Ishikawa (cell line): ENCODE results near the gene LHX1.

Source experiments
- CEBPB ChIP-seq: IDR thresholded peaks from 2 replicates; pipeline ENCODE4 v1.6.1; 2012
- CREB1 ChIP-seq: IDR thresholded peaks from 2 replicates; pipeline ENCODE4 v1.6.1; 2012; ENCODE audit warnings: low read depth
- EGR1 ChIP-seq: IDR thresholded peaks from 2 replicates; pipeline ENCODE4 v1.6.1; 2012
- EP300 ChIP-seq: IDR thresholded peaks from 2 replicates; pipeline ENCODE4 v1.6.1; 2012; ENCODE audit warnings: borderline replicate concordance
- FOXM1 ChIP-seq: IDR thresholded peaks from 2 replicates; pipeline ENCODE4 v1.6.1; 2012; ENCODE audit warnings: low read depth, borderline replicate concordance
- MAX ChIP-seq: IDR thresholded peaks from 2 replicates; pipeline ENCODE4 v1.6.1; 2012
- NFIC ChIP-seq: IDR thresholded peaks from 2 replicates; pipeline ENCODE4 v1.6.1; 2012
- RAD21 ChIP-seq: IDR thresholded peaks from 2 replicates; pipeline ENCODE4 v1.6.1; 2012; ENCODE audit warnings: low read depth
- REST ChIP-seq: IDR thresholded peaks from 2 replicates; pipeline ENCODE4 v1.6.1; 2012; ENCODE audit warnings: low read depth, mild to moderate bottlenecking
- TAF1 ChIP-seq: IDR thresholded peaks from 2 replicates; pipeline ENCODE4 v1.6.1; 2012; ENCODE audit warnings: low read depth, mild to moderate bottlenecking
- TCF12 ChIP-seq: IDR thresholded peaks from 2 replicates; pipeline ENCODE4 v1.6.1; 2012; ENCODE audit warnings: low read depth
- TEAD4 ChIP-seq: IDR thresholded peaks from 2 replicates; pipeline ENCODE4 v1.6.1; 2012
- USF1 ChIP-seq: IDR thresholded peaks from 2 replicates; pipeline ENCODE4 v1.6.1; 2012
- YY1 ChIP-seq: IDR thresholded peaks from 2 replicates; pipeline ENCODE4 v1.6.1; 2012; ENCODE audit warnings: low read depth
- ZBTB7A ChIP-seq: IDR thresholded peaks from 2 replicates; pipeline ENCODE4 v1.6.1; 2012; ENCODE audit warnings: low read depth

Gene LHX1

GRCh38 chr17:36937001-36937958 lies at the start of gene LHX1:
Gene LHX1, plus strand, starts transcription at chr17:36937475. Its CDS starts 723 bp downstream, at chr17:36938198.
- TF ChIP-seq TEAD4 (no peak), EGR1 (no peak), USF1 (no peak), ZBTB7A (no peak), FOXM1 (no peak), REST (no peak), TCF12 (no peak), YY1 (no peak), CREB1 (no peak), RAD21 (no peak), NFIC (no peak), CEBPB (no peak), MAX (no peak), EP300 (no peak), TAF1 (no peak)

- no peak for TF ChIP-seq CEBPB
- TF ChIP-seq TCF12: no peak
- TF ChIP-seq RAD21: no peak
- TF ChIP-seq TAF1: no peak
- TF ChIP-seq ZBTB7A: no peak
- no peak for TF ChIP-seq REST
- TF ChIP-seq NFIC: no peak
- TF ChIP-seq USF1: no peak
- TF ChIP-seq EP300: no peak
- no peak for TF ChIP-seq TEAD4
- TF ChIP-seq FOXM1: no peak
- no peak for TF ChIP-seq CREB1
- TF ChIP-seq YY1: no peak
- TF ChIP-seq MAX: no peak
- TF ChIP-seq EGR1: no peak
Measured at GRCh38 chr17:36888236-36888951, 48.9 kb upstream of the LHX1 start.

GRCh38 chr17:36889770-36890349 lies 47.4 kb upstream of the LHX1 start:
- no peak for TF ChIP-seq TEAD4
- no peak for TF ChIP-seq USF1
- no peak for TF ChIP-seq RAD21
- TF ChIP-seq CREB1: no peak
- no peak for TF ChIP-seq FOXM1
- TF ChIP-seq YY1: no peak
- TF ChIP-seq NFIC: no peak
- TF ChIP-seq TAF1: no peak
- no peak for TF ChIP-seq TCF12
- TF ChIP-seq EP300: no peak
- TF ChIP-seq CEBPB: no peak
- TF ChIP-seq REST: no peak
